GM12878 (cell line): ENCODE data around the gene SLC35A1. TPM values are rescaled to one million over a fixed set of nuclear protein-coding genes. Genes with fewer than 3 reads are reported as not detected.

Source experiments
- ATAC-seq: fragments of 200-7000 bp; cut with Tn5 transposase; 3 replicates; pipeline ENCODE4 v1.9.1; 2020; ENCODE audit warnings: mild to moderate bottlenecking, moderate library complexity
- BruUV-seq: library from RNA; stranded (reverse); fragments of 400-500 nt; replicated peaks from 2 replicates; lab custom pipeline; 2021; lab: Mats Ljungman, UMichigan
- CTCF ChIA-PET: fragments of 300-600 bp; sonication (Branson Sonifier 250); formaldehyde crosslinking; extraction: SDS; loops from one replicate; lab custom pipeline; 2021; ENCODE audit warnings: inconsistent platforms; lab: Yijun Ruan, JAX
- POLR2A ChIA-PET: fragments of 350-600 bp; formaldehyde crosslinking; extraction: SDS; loops from one replicate; lab custom pipeline; 2021; ENCODE audit warnings: inconsistent platforms; lab: Charles Lee
- RAD21 ChIA-PET: fragments of 300-600 bp; sonication (Branson Sonifier 250); formaldehyde crosslinking; loops from one replicate; lab custom pipeline; 2023; ENCODE audit warnings: antibody characterized with exemption; ENCODE audit not compliant: unreplicated experiment; lab: Charles Lee
- SMC1A ChIA-PET: fragments of 300-600 bp; sonication (Branson Sonifier 250); formaldehyde crosslinking; loops from one replicate; lab custom pipeline; 2023; ENCODE audit not compliant: unreplicated experiment, uncharacterized antibody; lab: Charles Lee
- DNase-seq: peaks from one replicate; pipeline ENCODE4 v3.0.0-alpha.2; 2011; ENCODE audit warnings: low read depth, low spot score
- FAIRE-seq: peaks from 3 replicates; lab custom pipeline; 2011; peaks lifted over from hg19 to GRCh38; lab: Jason Lieb, UNC
- H2AFZ ChIP-seq: 2 replicates; pipeline ENCODE4 v1.6.0; 2011; ENCODE audit warnings: low read depth, low read length, control low read depth; ENCODE audit not compliant: control insufficient read depth
- H3K27ac ChIP-seq: 2 replicates; pipeline ENCODE4 v1.5.1; 2011; ENCODE audit warnings: control low read depth; ENCODE audit not compliant: control insufficient read depth, insufficient read depth
- H3K27me3 ChIP-seq, 2 experiments: replicated peaks in 1 of 2; 2 replicates each; pipeline versions ENCODE4 v1.6.0 to v1.6.1; 2011; ENCODE audit warnings: low read length in 1 of 2; ENCODE audit not compliant: control insufficient read depth in 2 of 2, insufficient read depth in 2 of 2
- H3K36me3 ChIP-seq, 2 experiments: 2 replicates each; pipeline ENCODE4 v1.5.1; 2011; ENCODE audit warnings: low read length in 1 of 2; ENCODE audit not compliant: control insufficient read depth in 2 of 2, insufficient read depth in 2 of 2
- H3K4me1 ChIP-seq: 2 replicates; pipeline ENCODE4 v1.6.1; 2011; ENCODE audit warnings: mild to moderate bottlenecking, low read length, moderate library complexity, mixed read lengths; ENCODE audit not compliant: control insufficient read depth, insufficient read depth
- H3K4me2 ChIP-seq: 2 replicates; pipeline ENCODE4 v1.6.0; 2011; ENCODE audit warnings: control low read depth; ENCODE audit not compliant: control insufficient read depth, insufficient read depth
- H3K4me3 ChIP-seq: fragments of 200-600 bp; sonication (generic); 2 replicates; pipeline ENCODE4 v1.5.1; 2016
- H3K79me2 ChIP-seq: 2 replicates; pipeline ENCODE4 v1.6.0; 2011; ENCODE audit warnings: low read length; ENCODE audit not compliant: control insufficient read depth, insufficient read depth
- H3K9ac ChIP-seq: 2 replicates; pipeline ENCODE4 v1.8.0; 2011; ENCODE audit warnings: low read length, control low read depth, mixed read lengths; ENCODE audit not compliant: control insufficient read depth, insufficient read depth
- H3K9me3 ChIP-seq: replicated peaks from 3 replicates; pipeline ENCODE4 v1.5.1; 2011; ENCODE audit warnings: mild to moderate bottlenecking, low read length; ENCODE audit not compliant: control insufficient read depth, insufficient read depth
- H4K20me1 ChIP-seq: 2 replicates; pipeline ENCODE4 v1.6.0; 2011; ENCODE audit not compliant: control insufficient read depth, insufficient read depth
- BHLHE40 ChIP-seq, 2 experiments: fragments of 450-650 bp in 1 of 2; IDR thresholded peaks; 2 replicates each; pipeline ENCODE4 v1.6.1; 2011 to 2017; ENCODE audit warnings: low read depth in 2 of 2, borderline replicate concordance in 1 of 2, improper control_type of control experiment in 1 of 2, low read length in 1 of 2, mild to moderate bottlenecking in 1 of 2
- CBX3 ChIP-seq: fragments of 200-600 bp; sonication (generic); IDR thresholded peaks from 2 replicates; pipeline ENCODE4 v1.6.1; 2016; ENCODE audit warnings: low read depth, borderline replicate concordance
- MEF2B ChIP-seq: fragments of 450-650 bp; IDR thresholded peaks from 2 replicates; pipeline ENCODE4 v1.6.1; 2018; ENCODE audit warnings: mild to moderate bottlenecking, moderate library complexity; ENCODE audit not compliant: partially characterized antibody, poor library complexity, severe bottlenecking
- NBN ChIP-seq: fragments of 450-650 bp; IDR thresholded peaks from 2 replicates; pipeline ENCODE4 v1.6.1; 2016
- NFXL1 ChIP-seq: fragments of 450-650 bp; IDR thresholded peaks from 2 replicates; pipeline ENCODE4 v1.6.1; 2017; ENCODE audit warnings: antibody characterized with exemption, mild to moderate bottlenecking, borderline replicate concordance
- NKRF ChIP-seq: fragments of 450-650 bp; conservative IDR thresholded peaks from 2 replicates; pipeline ENCODE4 v1.6.1; 2017; ENCODE audit warnings: mild to moderate bottlenecking, moderate library complexity
- SMAD1 ChIP-seq: fragments of 450-650 bp; IDR thresholded peaks from 2 replicates; pipeline ENCODE4 v1.6.1; 2018; ENCODE audit warnings: mild to moderate bottlenecking, low read depth; ENCODE audit not compliant: partially characterized antibody
- YBX1 ChIP-seq: fragments of 450-650 bp; IDR thresholded peaks from 2 replicates; pipeline ENCODE4 v1.6.1; 2016; ENCODE audit warnings: antibody characterized with exemption
- WGBS: methylation state at CpG from one replicate; pipeline ENCODE4 v1.1.6; 2016; ENCODE audit warnings: low lambda C conversion rate; ENCODE audit not compliant: insufficient replicate concordance, insufficient coverage; ENCODE audit errors: missing lambda C conversion rate; 5-methylcytosine and 5-hydroxymethylcytosine counted together
- in situ Hi-C: fragments of 300-500 bp; cut with MboI; formaldehyde crosslinking; loops from 9 replicates; pipeline ENCODE4 v1.14.3; 2018; ENCODE audit warnings: mixed read lengths
- intact Hi-C: fragments of 100-400 bp; cut with micrococcal nuclease; formaldehyde crosslinking; loops from one replicate; pipeline ENCODE4 v1.14.2; 2022; ENCODE audit not compliant: unreplicated experiment
- polyA plus RNA-seq, 11 experiments: library from polyadenylated mRNA; depleted of rRNA in 4 of 11; unstranded in 6 of 11; stranded (reverse) in 5 of 11; fragments of >200 nt; fragmentation: Nextera tagmentation in 4 of 11; fragmentation: Illumina TruSeq in 1 of 11; extraction: Ambion mirVana in 4 of 11; extraction: Trizol in 1 of 11; gene quantifications; 1 replicate in 1 of 11; 2 replicates in 10 of 11; pipeline versions ENCODE4 v1.2.1 to v1.2.3, GENCODE V29; 2011 to 2016; ENCODE audit warnings: inconsistent platforms in 2 of 11, missing spikeins in 2 of 11, low read depth in 1 of 11
- total RNA-seq, 4 experiments: library from RNA; depleted of rRNA in 3 of 4; stranded (reverse); fragments of >200 nt in 3 of 4; fragmentation: Illumina TruSeq in 1 of 4; extraction: Trizol in 1 of 4; gene quantifications; 2 replicates each; pipeline versions ENCODE4 v1.2.1 to v1.2.3, GENCODE V29; 2013 to 2021
- TF ChIP-seq, protein P1 (sequence below): fragments of 450-650 bp; IDR thresholded peaks from 2 replicates; pipeline ENCODE4 v1.6.1; 2014; ENCODE audit warnings: mild to moderate bottlenecking
- TF ChIP-seq, protein P2 (sequence below): IDR thresholded peaks from 2 replicates; pipeline ENCODE4 v1.6.1; 2011; ENCODE audit warnings: low read depth, low read length, improper control_type of control experiment, borderline replicate concordance

SLC35A1 gene
- total and polyA plus RNA-seq, 10 of the 15 experiments (the other 5 are each of a cell fraction or from before 2014, with no cell fraction given), result 7.1 to 28.0 (median 12.4) TPM

DNA sequence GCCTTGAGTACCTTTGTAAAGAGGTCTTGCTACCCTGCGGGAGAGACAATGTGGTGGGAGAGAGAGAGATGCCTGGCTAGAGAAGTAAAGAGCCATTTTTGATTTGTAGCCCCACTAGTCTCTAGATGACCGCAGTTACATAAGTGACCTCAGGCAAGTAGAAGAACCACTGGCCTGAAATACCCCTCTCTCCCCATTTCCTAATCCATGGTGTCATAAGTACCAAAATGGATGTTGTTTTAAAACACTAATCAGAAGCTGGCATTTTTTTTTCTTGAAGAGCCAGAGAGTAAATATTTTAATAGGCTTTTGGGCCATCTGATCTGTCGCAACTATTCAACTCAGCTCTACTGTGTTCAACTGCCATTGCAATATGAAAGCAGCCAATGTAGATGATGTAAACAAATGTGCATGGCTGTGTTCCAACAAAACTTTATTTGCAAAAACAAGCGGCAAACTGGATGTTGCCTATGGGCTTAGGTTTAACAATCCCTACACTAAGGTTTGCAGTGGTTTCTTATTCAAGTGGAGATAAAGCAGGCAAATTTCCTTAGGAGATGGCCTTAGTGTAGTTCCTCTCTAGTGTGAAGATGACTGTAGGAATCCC is 80.5 kb downstream of the SLC35A1 start:
- no peak for TF ChIP-seq NBN
- TF ChIP-seq, protein P1, sequence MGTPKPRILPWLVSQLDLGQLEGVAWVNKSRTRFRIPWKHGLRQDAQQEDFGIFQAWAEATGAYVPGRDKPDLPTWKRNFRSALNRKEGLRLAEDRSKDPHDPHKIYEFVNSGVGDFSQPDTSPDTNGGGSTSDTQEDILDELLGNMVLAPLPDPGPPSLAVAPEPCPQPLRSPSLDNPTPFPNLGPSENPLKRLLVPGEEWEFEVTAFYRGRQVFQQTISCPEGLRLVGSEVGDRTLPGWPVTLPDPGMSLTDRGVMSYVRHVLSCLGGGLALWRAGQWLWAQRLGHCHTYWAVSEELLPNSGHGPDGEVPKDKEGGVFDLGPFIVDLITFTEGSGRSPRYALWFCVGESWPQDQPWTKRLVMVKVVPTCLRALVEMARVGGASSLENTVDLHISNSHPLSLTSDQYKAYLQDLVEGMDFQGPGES, result no peak
- no peak for TF ChIP-seq MEF2B
- no peak for TF ChIP-seq NFXL1
- no peak for TF ChIP-seq NKRF
- no peak for TF ChIP-seq CBX3
- no peak for TF ChIP-seq BHLHE40 (IDR thresholded peaks at IDR 0.05; ENCODE audit: borderline replicate concordance in 1 of 2, low read depth in 2 of 2, low read length in 1 of 2)
- TF ChIP-seq, protein P2, sequence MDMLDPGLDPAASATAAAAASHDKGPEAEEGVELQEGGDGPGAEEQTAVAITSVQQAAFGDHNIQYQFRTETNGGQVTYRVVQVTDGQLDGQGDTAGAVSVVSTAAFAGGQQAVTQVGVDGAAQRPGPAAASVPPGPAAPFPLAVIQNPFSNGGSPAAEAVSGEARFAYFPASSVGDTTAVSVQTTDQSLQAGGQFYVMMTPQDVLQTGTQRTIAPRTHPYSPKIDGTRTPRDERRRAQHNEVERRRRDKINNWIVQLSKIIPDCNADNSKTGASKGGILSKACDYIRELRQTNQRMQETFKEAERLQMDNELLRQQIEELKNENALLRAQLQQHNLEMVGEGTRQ, result no peak
- no peak for TF ChIP-seq SMAD1
- TF ChIP-seq YBX1, result no peak
- RAD21 ChIA-PET, result no interaction called here
- H3K4me3 ChIP-seq, result no peak overlapping the region
- no peak for DNase-seq
- no peaks in the 10 kb centered on the region for H3K4me1 ChIP-seq
- no peak overlapping the region for H3K9ac ChIP-seq
- no peaks in the 10 kb centered on the region for H3K9me3 ChIP-seq
- CTCF ChIA-PET, result no interaction called here
- H3K36me3 ChIP-seq, result peaks cover 1 to 12% of the 10 kb centered on the region in 2 experiments
- in situ Hi-C loops (no loop called here), intact Hi-C loops (no loop called here)
- H3K27me3 ChIP-seq, result no peaks in the 10 kb centered on the region
- ATAC-seq, result no peak
- no peaks in the 10 kb centered on the region for H4K20me1 ChIP-seq
- FAIRE-seq, result no peak
- no peaks in the 10 kb centered on the region for H3K79me2 ChIP-seq
- POLR2A ChIA-PET, result no interaction called here
- no TSS peak for BruUV-seq
- SMC1A ChIA-PET, result interaction anchor here (0.9 to 1.7 kb wide), 5 partner anchors 8 to 57 kb away, joined by 3 to 6 read pairs (median 3); no protein-coding TSS in a partner anchor
- no peak overlapping the region for H2AFZ ChIP-seq
- H3K4me2 ChIP-seq, result no peak overlapping the region
- 98% methylated on average over 4 of the region's 4 CpGs for WGBS
- H3K27ac ChIP-seq, result no peak overlapping the region
